Stomach (tissue), 9 donors: ENCODE results near the gene N4BP2. TPM values are rescaled to one million over a fixed set of nuclear protein-coding genes. Genes with fewer than 3 reads are reported as not detected.

Source experiments
- DNase-seq, 2 donors: peaks; one replicate each; pipeline versions ENCODE4 v3.0.0 to v3.0.0-alpha.2; 2013 to 2019
- H3K27ac ChIP-seq, 5 donors: fragments of 200-600 bp in 4 of 5; sonication (generic) in 4 of 5; one replicate each; pipeline ENCODE4 v1.5.1; 2013 to 2019; ENCODE audit warnings: mild to moderate bottlenecking in 1 of 5, moderate library complexity in 1 of 5
- H3K27me3 ChIP-seq, 3 donors: fragments of 200-600 bp; sonication (generic); one replicate each; pipeline ENCODE4 v1.5.1; 2017 to 2019; ENCODE audit warnings: mixed run types in 1 of 3
- H3K36me3 ChIP-seq, 4 donors: fragments of 200-600 bp; sonication (generic); 1 replicate in 3 of 4; 2 replicates in 1 of 4; pipeline ENCODE4 v1.5.1; 2016 to 2019
- H3K4me1 ChIP-seq, 4 donors: fragments of 200-600 bp; sonication (generic); one replicate each; pipeline ENCODE4 v1.5.1; 2016 to 2019
- H3K4me3 ChIP-seq, 4 donors: fragments of 200-600 bp; sonication (generic) in 3 of 4; one replicate each; pipeline ENCODE4 v1.5.1; 2016 to 2019; ENCODE audit warnings: mild to moderate bottlenecking in 1 of 4
- H3K9me3 ChIP-seq, 4 donors: fragments of 200-600 bp; sonication (generic); one replicate each; pipeline ENCODE4 v1.5.1; 2016 to 2019
- CTCF ChIP-seq, 7 experiments: fragments of 450-650 bp in 4 of 7; fragments of 200-600 bp in 3 of 7; sonication (generic) in 3 of 7; IDR thresholded peaks; one replicate each; pipeline ENCODE4 v1.5.1; 2016 to 2019; ENCODE audit warnings: antibody characterized with exemption in 7 of 7, control low read depth in 2 of 7, mild to moderate bottlenecking in 1 of 7
- EP300 ChIP-seq: sonication (generic); formaldehyde crosslinking; IDR thresholded peaks from one replicate; pipeline ENCODE4 v1.6.1; 2017; ENCODE audit warnings: antibody characterized with exemption
- POLR2A ChIP-seq, 4 donors: fragments of 450-650 bp; IDR thresholded peaks; one replicate each; pipeline ENCODE4 v1.6.1; 2016; ENCODE audit warnings: antibody characterized with exemption in 4 of 4, control low read depth in 2 of 4, mild to moderate bottlenecking in 1 of 4, moderate library complexity in 1 of 4
- POLR2AphosphoS5 ChIP-seq, 3 donors: sonication (generic); formaldehyde crosslinking; IDR thresholded peaks; one replicate each; pipeline ENCODE4 v1.6.1; 2016; ENCODE audit warnings: antibody characterized with exemption in 3 of 3
- WGBS, 5 donors: extraction: QIAGEN DNeasy Blood & Tissue Kit in 3 of 5; methylation state at CpG; one replicate each; pipeline versions ENCODE4 v1.1.5 to v1.1.7; 2013 to 2018; 5-methylcytosine and 5-hydroxymethylcytosine counted together
- intact Hi-C: fragments of 100-400 bp; cut with DNase I; formaldehyde crosslinking; loops from one replicate; pipeline ENCODE4 v1.15.1; 2023; ENCODE audit warnings: low total_unique reads
- polyA plus RNA-seq, 3 donors: library from polyadenylated mRNA; stranded (reverse); fragments of 200-250 nt; gene quantifications; one replicate each; pipeline ENCODE4 v1.2.3, GENCODE V29; 2013
- total RNA-seq, 5 donors: library from RNA; depleted of rRNA; stranded (reverse); fragments of >200 nt; gene quantifications; one replicate each; pipeline versions ENCODE4 v1.1.0 to v1.2.3, GENCODE V29; 2014 to 2016
- donor health status: healthy with polysubstance abuse.
- donor health status: Bipolar disorder and iron deficiency.
- donor health status: healthy.

Gene N4BP2
- total and polyA plus RNA-seq, 8 donors, result 0.73 to 41.5 (median 5.5) TPM

- Histone ChIP-seq H3K27me3 (no peaks in the 10 kb centered on the region), H3K9me3 (no peaks in the 10 kb centered on the region), H3K4me1 (peaks cover 0 to 9% (median 2%) of the 10 kb centered on the region in 4 donors), H3K27ac (no peak overlapping the region), H3K36me3 (no peaks in the 10 kb centered on the region), H3K4me3 (peak overlapping the region in 1 of 4 donors; percentile 27)
- TF ChIP-seq POLR2A (IDR thresholded peaks at IDR 0.05) (no peak), CTCF (IDR thresholded peaks at IDR 0.05) (no peak), EP300 (no peak), POLR2AphosphoS5 (IDR thresholded peaks at IDR 0.05) (no peak)
- 45 to 60% (median 53%) methylated on average over 10 of the region's 10 CpGs for WGBS, 5 donors
- DNase-seq, result no peak
- intact Hi-C loops, result no loop called here
Observed at GRCh38 chr4:40176602-40177001, 120.0 kb downstream of the N4BP2 start.

- WGBS, 5 donors, result 70 to 78% (median 77%) methylated on average over 2 of the region's 2 CpGs
- intact Hi-C loops, result no loop called here
Observed at GRCh38 chr4:40177591-40177990, 120.9 kb downstream of the N4BP2 start.

GRCh38 chr4:40178672-40179071 is 122.0 kb downstream of the N4BP2 start:
- Histone ChIP-seq H3K27me3 (no peaks in the 10 kb centered on the region), H3K4me3 (no peak overlapping the region), H3K36me3 (no peaks in the 10 kb centered on the region), H3K4me1 (peaks cover 0 to 9% (median 0%) of the 10 kb centered on the region in 4 donors), H3K27ac (no peak overlapping the region), H3K9me3 (no peaks in the 10 kb centered on the region)
- 17 to 49% (median 22%) methylated on average over 5 of the region's 5 CpGs for WGBS, 5 donors
- intact Hi-C loops, result no loop called here
- TF ChIP-seq EP300 (no peak), POLR2A (IDR thresholded peaks at IDR 0.05) (no peak), POLR2AphosphoS5 (IDR thresholded peaks at IDR 0.05) (no peak), CTCF (IDR thresholded peaks at IDR 0.05) (no peak)
- DNase-seq, result peak in 1 of 2 donors; percentile 55

More at GRCh38 chr4:40177591-40177990, 120.9 kb downstream of the N4BP2 start:
- Histone ChIP-seq H3K9me3 (no peaks in the 10 kb centered on the region), H3K27ac (no peak overlapping the region), H3K27me3 (no peaks in the 10 kb centered on the region), H3K4me3 (no peak overlapping the region), H3K36me3 (no peaks in the 10 kb centered on the region), H3K4me1 (peaks cover 0 to 9% (median 2%) of the 10 kb centered on the region in 4 donors)
- no peak for DNase-seq
- TF ChIP-seq EP300 (no peak), POLR2A (IDR thresholded peaks at IDR 0.05) (no peak), CTCF (IDR thresholded peaks at IDR 0.05) (no peak)

GRCh38 chr4:40179360-40179759 is 122.7 kb downstream of the N4BP2 start:
- intact Hi-C loops, result no loop called here
- no peak overlapping the region for H3K4me3 ChIP-seq
- H3K27ac ChIP-seq, result no peak overlapping the region
- TF ChIP-seq POLR2A (IDR thresholded peaks at IDR 0.05) (no peak), POLR2AphosphoS5 (IDR thresholded peaks at IDR 0.05) (no peak), EP300 (no peak), CTCF (IDR thresholded peaks at IDR 0.05) (no peak)
- no peaks in the 10 kb centered on the region for H3K9me3 ChIP-seq
- no peak for DNase-seq
- H3K36me3 ChIP-seq, result no peaks in the 10 kb centered on the region
- H3K4me1 ChIP-seq, result peaks cover 0 to 9% (median 0%) of the 10 kb centered on the region in 4 donors
- H3K27me3 ChIP-seq, result no peaks in the 10 kb centered on the region
- 69 to 93% (median 80%) methylated on average over 1 of the region's 1 CpG for WGBS, 5 donors
